Right lobe of liver (tissue), 4 donors: ENCODE results near the gene CDK11A.

Experiments used
- CTCF ChIP-seq, 4 donors: fragments of 200-600 bp in 3 of 4; fragments of 450-650 bp in 1 of 4; IDR thresholded peaks; one replicate each; pipeline versions ENCODE4 v1.5.1 to v1.8.0; 2016 to 2022; ENCODE audit warnings: antibody characterized with exemption in 4 of 4, mild to moderate bottlenecking in 2 of 4
- POLR2A ChIP-seq: fragments of 450-650 bp; IDR thresholded peaks from one replicate; pipeline ENCODE4 v1.6.1; 2017; ENCODE audit warnings: antibody characterized with exemption, mild to moderate bottlenecking
- donor health status: DM: no; HTN: no; CAD: no.
- donor health status: DM: no; HTN: no; CAD: no.
- donor health status: DM: no; HTN: yes; CAD: no.

DNA sequence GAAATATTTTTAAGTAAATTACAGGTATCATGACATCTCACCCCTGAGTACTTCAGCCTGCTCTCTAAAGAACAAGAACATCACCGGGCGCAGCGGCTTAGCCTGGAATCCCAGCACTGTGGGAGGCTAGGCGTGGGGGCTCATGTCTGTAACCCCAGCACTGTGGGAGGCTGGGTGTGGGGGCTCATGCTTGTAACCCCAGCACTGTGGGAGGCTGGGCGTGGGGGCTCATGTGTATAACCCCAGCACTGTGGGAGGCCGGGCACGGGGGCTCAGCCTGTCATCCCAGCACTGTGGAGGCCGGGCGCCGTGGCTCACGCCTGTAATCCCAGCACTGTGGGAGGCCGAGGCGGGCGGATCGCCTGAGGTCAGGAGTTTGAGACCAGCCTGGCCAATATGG is 57.6 kb downstream of the CDK11A start:
- no peak for TF ChIP-seq CTCF (IDR thresholded peaks at IDR 0.05)
- TF ChIP-seq POLR2A: no peak
